PFSK-1 (cell line): ENCODE data around the gene IDUA.

Experiments
- FOXP2 ChIP-seq: optimal IDR thresholded peaks from 2 replicates; pipeline ENCODE3; 2011; ENCODE audit warnings: borderline replicate concordance, control low read depth, inconsistent platforms; ENCODE audit not compliant: insufficient read depth; ENCODE audit errors: extremely low read length, extremely low read depth
- POLR2AphosphoS5 ChIP-seq: IDR thresholded peaks from 2 replicates; pipeline ENCODE4 v1.6.1; 2012; ENCODE audit warnings: low read depth, mild to moderate bottlenecking, control low read depth, low read length, moderate library complexity
- REST ChIP-seq, 2 experiments: IDR thresholded peaks; 2 replicates each; pipeline versions ENCODE4 v1.6.1 to v1.8.0; 2011 to 2012; ENCODE audit warnings: low read depth in 2 of 2, low read length in 2 of 2, control low read depth in 1 of 2, inconsistent platforms in 1 of 2, mild to moderate bottlenecking in 1 of 2, moderate library complexity in 1 of 2; ENCODE audit not compliant: insufficient read depth in 1 of 2
- SIN3A ChIP-seq: IDR thresholded peaks from 2 replicates; pipeline ENCODE4 v1.6.1; 2012; ENCODE audit warnings: mild to moderate bottlenecking, low read length, moderate library complexity, borderline replicate concordance; ENCODE audit not compliant: insufficient read depth
- TAF1 ChIP-seq: IDR thresholded peaks from 2 replicates; pipeline ENCODE4 v1.6.1; 2012; ENCODE audit warnings: low read length, control low read depth, borderline replicate concordance; ENCODE audit not compliant: insufficient read depth

GRCh38 chr4:1042352-1043055, 55.7 kb downstream of the IDUA start:
- TF ChIP-seq REST (IDR thresholded peaks at IDR 0.05; ENCODE audit: insufficient read depth in 1 of 2, low read depth in 2 of 2, low read length in 2 of 2) (no peak), POLR2AphosphoS5 (no peak), TAF1 (no peak), SIN3A (no peak), FOXP2 (no peak)
